OCI-LY1 (cell line): ENCODE measurements around the gene INSM1.

Experiments
- H2AFZ ChIP-seq: fragments of 200-600 bp; sonication (generic), shearing (Covaris generic); 2 replicates; pipeline ENCODE4 v1.6.0; 2014; ENCODE audit warnings: antibody characterized with exemption, mild to moderate bottlenecking, low read length
- H3F3A ChIP-seq: fragments of 200-600 bp; sonication (generic), shearing (Covaris generic); 2 replicates; pipeline ENCODE4 v1.6.0; 2014; ENCODE audit warnings: mild to moderate bottlenecking, antibody characterized with exemption, low read length, moderate library complexity; ENCODE audit not compliant: insufficient read depth
- H3K27ac ChIP-seq: fragments of 200-600 bp; sonication (generic); 2 replicates; pipeline ENCODE4 v1.5.1; 2014; ENCODE audit warnings: low read length, mixed run types, mild to moderate bottlenecking, low read depth; ENCODE audit not compliant: poor library complexity, severe bottlenecking
- H3K27me3 ChIP-seq: fragments of 200-600 bp; sonication (generic); 2 replicates; pipeline ENCODE4 v1.6.0; 2014; ENCODE audit warnings: antibody characterized with exemption, mild to moderate bottlenecking, low read length, moderate library complexity; ENCODE audit not compliant: insufficient read depth
- H3K36me3 ChIP-seq: fragments of 200-600 bp; sonication (generic); 2 replicates; pipeline ENCODE4 v1.6.1; 2014; ENCODE audit warnings: mild to moderate bottlenecking, antibody characterized with exemption, low read length, moderate library complexity, mixed read lengths; ENCODE audit not compliant: insufficient read depth
- H3K4me1 ChIP-seq: fragments of 200-600 bp; sonication (generic); 2 replicates; pipeline ENCODE4 v1.5.1; 2014; ENCODE audit warnings: mild to moderate bottlenecking, low read length, moderate library complexity; ENCODE audit not compliant: insufficient read depth, severe bottlenecking
- H3K4me2 ChIP-seq: fragments of 200-600 bp; sonication (generic), shearing (Covaris generic); 2 replicates; pipeline ENCODE4 v1.6.1; 2014; ENCODE audit warnings: low read length
- H3K4me3 ChIP-seq: fragments of 200-600 bp; sonication (generic); 2 replicates; pipeline ENCODE4 v1.5.1; 2014; ENCODE audit warnings: low read length, low read depth, mild to moderate bottlenecking, mixed read lengths; ENCODE audit not compliant: poor library complexity, severe bottlenecking
- H3K79me2 ChIP-seq: fragments of 200-600 bp; shearing (Covaris generic); 2 replicates; pipeline ENCODE4 v1.6.1; 2016; ENCODE audit warnings: mixed run types, low read length, mixed read lengths; ENCODE audit not compliant: insufficient read depth
- H3K9ac ChIP-seq: fragments of 200-600 bp; sonication (generic), shearing (Covaris generic); 2 replicates; pipeline ENCODE4 v1.6.1; 2014; ENCODE audit warnings: mild to moderate bottlenecking, low read length, mixed read lengths
- H3K9me2 ChIP-seq: fragments of 200-600 bp; sonication (generic), shearing (Covaris generic); 2 replicates; pipeline ENCODE4 v1.6.1; 2014; ENCODE audit warnings: low read depth, mild to moderate bottlenecking, low read length, mixed read lengths
- H3K9me3 ChIP-seq: fragments of 200-600 bp; shearing (Covaris generic); 2 replicates; pipeline ENCODE4 v1.6.1; 2014; ENCODE audit warnings: low read length, mixed read lengths
- H4K20me1 ChIP-seq: fragments of 200-600 bp; sonication (generic), shearing (Covaris generic); 2 replicates; pipeline ENCODE4 v1.6.0; 2016; ENCODE audit warnings: mild to moderate bottlenecking, low read length; ENCODE audit not compliant: insufficient read depth
- CTCF ChIP-seq: fragments of 200-600 bp; sonication (generic), shearing (Covaris generic); IDR thresholded peaks from 2 replicates; pipeline ENCODE4 v1.5.1; 2017; ENCODE audit warnings: mild to moderate bottlenecking, antibody characterized with exemption, low read length, moderate library complexity, mixed read lengths
- EZH2 ChIP-seq: fragments of 200-600 bp; sonication (generic), shearing (Covaris generic); IDR thresholded peaks from 2 replicates; pipeline ENCODE4 v1.8.0; 2017; ENCODE audit warnings: borderline replicate concordance, mixed run types, mild to moderate bottlenecking, antibody characterized with exemption, low read length, moderate library complexity, mixed read lengths

The INSM1 gene

DNA sequence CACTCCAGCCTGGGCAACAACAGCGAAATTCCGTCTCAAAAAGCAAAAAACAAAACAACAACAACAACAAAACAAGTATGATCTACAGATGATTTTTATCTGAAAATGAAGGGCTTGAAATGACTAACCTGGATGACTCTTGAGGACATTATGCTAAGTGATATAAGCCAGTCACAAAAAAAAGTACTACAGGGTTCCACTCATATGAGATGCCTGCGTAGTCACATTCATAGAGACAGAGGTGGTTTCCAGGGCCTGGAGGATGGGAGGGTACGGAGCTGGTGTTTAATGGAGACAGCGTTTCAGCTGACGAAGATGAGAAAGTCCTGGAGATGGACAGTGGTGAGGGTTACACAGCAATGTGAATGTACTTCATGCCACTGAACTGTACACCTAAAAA is 8.3 kb upstream of the INSM1 start:
- no peak for TF ChIP-seq CTCF
- no peak for TF ChIP-seq EZH2
- Histone ChIP-seq H4K20me1 (no peaks in the 10 kb centered on the region), H3K9me3 (no peaks in the 10 kb centered on the region), H3K36me3 (no peaks in the 10 kb centered on the region), H3K4me1 (no peaks in the 10 kb centered on the region), H3K9me2 (no peaks in the 10 kb centered on the region), H3K27me3 (no peaks in the 10 kb centered on the region), H3K9ac (no peak overlapping the region), H3F3A (no peaks in the 10 kb centered on the region), H3K27ac (no peak overlapping the region), H3K4me3 (no peak overlapping the region), H3K4me2 (no peak overlapping the region), H2AFZ (no peak overlapping the region), H3K79me2 (no peaks in the 10 kb centered on the region)

- H3K27me3 ChIP-seq = no peaks in the 10 kb centered on the region
- peak; percentile 78 for TF ChIP-seq CTCF
- TF ChIP-seq EZH2 = no peak
- no peak overlapping the region for H3K9ac ChIP-seq
- H3K79me2 ChIP-seq = no peaks in the 10 kb centered on the region
- H3K4me2 ChIP-seq = no peak overlapping the region
- no peaks in the 10 kb centered on the region for H3K9me3 ChIP-seq
- H3K9me2 ChIP-seq = no peaks in the 10 kb centered on the region
- H3K36me3 ChIP-seq = no peaks in the 10 kb centered on the region
- no peak overlapping the region for H3K4me3 ChIP-seq
- no peaks in the 10 kb centered on the region for H3F3A ChIP-seq
- H3K27ac ChIP-seq = no peak overlapping the region
- H3K4me1 ChIP-seq = no peaks in the 10 kb centered on the region
- no peaks in the 10 kb centered on the region for H4K20me1 ChIP-seq
- no peak overlapping the region for H2AFZ ChIP-seq
Measured at GRCh38 chr20:20360464-20360863, 7.4 kb upstream of the INSM1 start.

- no peaks in the 10 kb centered on the region for H3K9me3 ChIP-seq
- H3K4me3 ChIP-seq = no peak overlapping the region
- no peak overlapping the region for H3K4me2 ChIP-seq
- H3K27ac ChIP-seq = no peak overlapping the region
- H4K20me1 ChIP-seq = no peaks in the 10 kb centered on the region
- no peaks in the 10 kb centered on the region for H3K36me3 ChIP-seq
- no peaks in the 10 kb centered on the region for H3K79me2 ChIP-seq
- no peaks in the 10 kb centered on the region for H3F3A ChIP-seq
- TF ChIP-seq EZH2 (no peak), CTCF (no peak)
- no peak overlapping the region for H2AFZ ChIP-seq
- H3K9me2 ChIP-seq = no peaks in the 10 kb centered on the region
- no peak overlapping the region for H3K9ac ChIP-seq
- H3K4me1 ChIP-seq = no peaks in the 10 kb centered on the region
- H3K27me3 ChIP-seq = no peaks in the 10 kb centered on the region
Measured at GRCh38 chr20:20362774-20363433, 5.0 kb upstream of the INSM1 start.
